Osteoblast (primary cell): Measurements from ENCODE around the gene UTP15. TPM values are rescaled to one million over a fixed set of nuclear protein-coding genes. Genes with fewer than 3 reads are reported as not detected.

Experiments used
- DNase-seq: peaks from one replicate; pipeline ENCODE4 v3.0.0; 2011; ENCODE audit warnings: low spot score, mixed read lengths; ENCODE audit not compliant: insufficient read length; ENCODE audit errors: missing footprints
- H2AFZ ChIP-seq: 2 replicates; pipeline ENCODE4 v1.6.0; 2011; ENCODE audit warnings: mild to moderate bottlenecking, low read length
- H3K27ac ChIP-seq: 2 replicates; pipeline ENCODE4 v1.5.1; 2011; ENCODE audit warnings: mild to moderate bottlenecking, low read depth, low read length, moderate library complexity
- H3K27me3 ChIP-seq: 2 replicates; pipeline ENCODE4 v1.6.0; 2012; ENCODE audit warnings: mild to moderate bottlenecking, control low read depth, inconsistent platforms, low read length, moderate library complexity; ENCODE audit not compliant: insufficient read depth
- H3K36me3 ChIP-seq: 2 replicates; pipeline ENCODE4 v1.5.1; 2011; ENCODE audit warnings: mild to moderate bottlenecking, low read length, control low read depth, moderate library complexity; ENCODE audit not compliant: insufficient read depth
- H3K4me1 ChIP-seq: 2 replicates; pipeline ENCODE4 v1.5.1; 2011; ENCODE audit warnings: mild to moderate bottlenecking, low read length, control low read depth, moderate library complexity; ENCODE audit not compliant: insufficient read depth
- H3K4me2 ChIP-seq: 2 replicates; pipeline ENCODE4 v1.6.0; 2011; ENCODE audit warnings: mild to moderate bottlenecking, low read length; ENCODE audit not compliant: insufficient read depth
- H3K4me3 ChIP-seq: fragments of 200-600 bp; sonication (generic); 3 replicates; pipeline ENCODE4 v1.5.1; 2012; ENCODE audit warnings: mild to moderate bottlenecking, low read length, inconsistent platforms; ENCODE audit not compliant: insufficient read depth
- H3K79me2 ChIP-seq: 2 replicates; pipeline ENCODE4 v1.6.0; 2012; ENCODE audit warnings: mild to moderate bottlenecking, low read length, control low read depth, inconsistent platforms; ENCODE audit not compliant: insufficient read depth
- H3K9me3 ChIP-seq: 2 replicates; pipeline ENCODE4 v1.5.1; 2011; ENCODE audit warnings: low read depth, low read length, control low read depth
- H4K20me1 ChIP-seq: 2 replicates; pipeline ENCODE4 v1.6.0; 2012; ENCODE audit warnings: mild to moderate bottlenecking, low read length, control low read depth; ENCODE audit not compliant: insufficient read depth
- total RNA-seq: library from RNA; depleted of rRNA; stranded (reverse); fragments of >200 nt; gene quantifications from 2 replicates; pipeline ENCODE4 v1.2.3, GENCODE V29; 2012
- TF ChIP-seq, protein P1 (sequence below): IDR thresholded peaks from 2 replicates; pipeline ENCODE4 v1.5.1; 2011; ENCODE audit warnings: mild to moderate bottlenecking, low read depth, low read length, moderate library complexity; ENCODE audit errors: extremely low read depth

The UTP15 gene
- total RNA-seq, 1 donor, result 20.6 TPM

DNA sequence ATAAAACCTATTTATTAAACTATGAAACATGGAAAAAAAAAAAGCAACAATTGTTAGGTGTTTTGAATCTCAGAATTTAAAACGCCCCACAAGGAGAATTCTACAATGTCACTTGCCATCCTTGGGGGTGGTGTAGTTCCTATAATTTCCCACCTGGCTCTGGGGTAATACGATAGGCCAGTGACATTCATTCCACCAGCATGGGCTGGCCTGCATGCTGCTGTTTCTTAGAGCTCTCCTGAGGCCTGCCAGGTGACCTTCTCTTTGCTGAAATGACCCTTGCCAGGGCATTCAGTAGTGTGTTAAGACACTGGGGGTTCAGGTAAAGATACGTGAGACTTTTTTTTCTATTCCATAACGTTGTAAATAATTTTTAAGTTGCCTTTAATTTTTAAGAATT, 50.4 kb downstream of the UTP15 start:
- no peaks in the 10 kb centered on the region for H3K27me3 ChIP-seq
- H3K4me1 ChIP-seq, result no peaks in the 10 kb centered on the region
- H3K27ac ChIP-seq, result no peak overlapping the region
- no peaks in the 10 kb centered on the region for H3K9me3 ChIP-seq
- no peak overlapping the region for H3K4me3 ChIP-seq
- H3K4me2 ChIP-seq, result no peak overlapping the region
- H2AFZ ChIP-seq, result no peak overlapping the region
- TF ChIP-seq, protein P1, sequence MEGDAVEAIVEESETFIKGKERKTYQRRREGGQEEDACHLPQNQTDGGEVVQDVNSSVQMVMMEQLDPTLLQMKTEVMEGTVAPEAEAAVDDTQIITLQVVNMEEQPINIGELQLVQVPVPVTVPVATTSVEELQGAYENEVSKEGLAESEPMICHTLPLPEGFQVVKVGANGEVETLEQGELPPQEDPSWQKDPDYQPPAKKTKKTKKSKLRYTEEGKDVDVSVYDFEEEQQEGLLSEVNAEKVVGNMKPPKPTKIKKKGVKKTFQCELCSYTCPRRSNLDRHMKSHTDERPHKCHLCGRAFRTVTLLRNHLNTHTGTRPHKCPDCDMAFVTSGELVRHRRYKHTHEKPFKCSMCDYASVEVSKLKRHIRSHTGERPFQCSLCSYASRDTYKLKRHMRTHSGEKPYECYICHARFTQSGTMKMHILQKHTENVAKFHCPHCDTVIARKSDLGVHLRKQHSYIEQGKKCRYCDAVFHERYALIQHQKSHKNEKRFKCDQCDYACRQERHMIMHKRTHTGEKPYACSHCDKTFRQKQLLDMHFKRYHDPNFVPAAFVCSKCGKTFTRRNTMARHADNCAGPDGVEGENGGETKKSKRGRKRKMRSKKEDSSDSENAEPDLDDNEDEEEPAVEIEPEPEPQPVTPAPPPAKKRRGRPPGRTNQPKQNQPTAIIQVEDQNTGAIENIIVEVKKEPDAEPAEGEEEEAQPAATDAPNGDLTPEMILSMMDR, result no peak
- H3K36me3 ChIP-seq, result no peaks in the 10 kb centered on the region
- H4K20me1 ChIP-seq, result no peaks in the 10 kb centered on the region
- no peak for DNase-seq
- H3K79me2 ChIP-seq, result no peaks in the 10 kb centered on the region

DNA sequence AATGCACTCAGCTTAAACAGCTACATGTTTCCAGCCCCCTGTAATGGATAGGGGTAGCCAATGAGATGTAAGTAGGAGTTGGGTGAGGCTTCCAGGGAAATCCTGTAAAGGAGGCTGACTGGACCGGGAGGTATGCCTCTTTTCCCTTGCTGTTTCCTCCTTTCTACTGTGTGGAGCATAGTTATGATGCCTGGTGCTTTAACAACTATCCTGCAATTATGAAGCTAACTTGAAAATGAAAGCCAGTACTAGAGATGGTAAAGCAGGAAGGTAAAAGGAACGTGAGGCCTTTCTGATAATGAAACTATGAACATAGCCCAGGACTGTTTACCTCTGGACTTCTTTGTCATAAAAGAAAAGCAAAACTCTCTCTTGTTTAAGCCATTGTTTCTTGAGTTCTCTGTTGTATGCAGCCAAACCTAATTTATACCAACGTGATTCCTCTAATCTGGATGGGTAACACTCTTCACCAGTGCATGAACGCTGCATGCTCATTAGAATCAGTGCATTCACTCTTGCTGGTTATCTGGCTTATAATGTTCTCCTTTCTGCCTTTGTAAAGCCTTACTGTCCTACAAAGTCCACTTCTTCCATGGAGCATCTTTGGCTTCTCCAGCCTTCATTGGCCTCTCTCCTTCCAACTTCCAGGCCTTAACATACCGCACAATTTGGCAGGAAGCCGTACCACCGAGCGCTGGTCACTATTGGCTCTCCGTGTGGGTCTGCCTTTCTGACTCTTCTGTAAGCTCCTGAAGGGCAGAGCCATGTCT, 52.2 kb downstream of the UTP15 start:
- peak overlapping the region; percentile 83 for H2AFZ ChIP-seq
- H3K36me3 ChIP-seq, result no peaks in the 10 kb centered on the region
- no peaks in the 10 kb centered on the region for H3K27me3 ChIP-seq
- peak overlapping the region; percentile 28 for H3K4me2 ChIP-seq
- no peaks in the 10 kb centered on the region for H4K20me1 ChIP-seq
- no peak overlapping the region for H3K4me3 ChIP-seq
- TF ChIP-seq, protein P1, result no peak
- H3K27ac ChIP-seq, result no peak overlapping the region
- H3K4me1 ChIP-seq, result no peaks in the 10 kb centered on the region
- DNase-seq, result no peak
- H3K9me3 ChIP-seq, result no peaks in the 10 kb centered on the region
- H3K79me2 ChIP-seq, result no peaks in the 10 kb centered on the region

DNA sequence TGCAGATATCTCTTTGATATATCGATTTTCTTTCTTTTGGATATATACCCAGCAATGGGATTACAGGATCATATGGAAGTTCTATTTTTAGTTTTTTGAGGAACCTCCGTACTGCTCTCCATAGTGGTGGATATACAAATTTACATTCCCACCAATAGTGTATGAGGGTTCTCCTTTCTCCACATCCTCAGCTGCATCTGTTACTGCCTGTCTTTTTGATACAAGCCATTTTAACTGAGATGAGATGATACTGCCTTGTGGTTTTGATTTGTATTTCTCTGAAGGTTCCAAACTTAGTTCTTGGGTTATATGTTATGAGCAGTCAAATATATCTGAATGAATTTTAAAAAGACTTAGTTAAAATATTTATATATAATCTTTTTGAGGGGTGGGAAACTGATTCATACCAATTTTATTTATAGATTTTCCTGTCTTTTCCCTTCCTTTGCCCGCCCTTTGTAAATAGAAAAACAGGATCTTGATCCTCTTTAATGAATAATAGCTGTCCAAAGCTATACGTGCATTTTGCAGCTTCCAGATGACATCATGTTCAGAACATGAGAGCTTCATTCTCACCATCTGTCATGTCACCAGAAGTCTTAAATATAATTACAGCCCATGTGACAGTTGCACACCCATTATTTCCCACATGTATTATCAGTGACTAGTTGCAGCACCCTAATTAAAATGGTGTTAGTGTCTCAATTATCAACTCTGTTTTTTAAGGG, 54.2 kb downstream of the UTP15 start:
- H3K79me2 ChIP-seq, result no peaks in the 10 kb centered on the region
- TF ChIP-seq, protein P1, result no peak
- no peak overlapping the region for H3K4me3 ChIP-seq
- H2AFZ ChIP-seq, result no peak overlapping the region
- H3K4me1 ChIP-seq, result no peaks in the 10 kb centered on the region
- H3K4me2 ChIP-seq, result no peak overlapping the region
- no peaks in the 10 kb centered on the region for H3K36me3 ChIP-seq
- no peaks in the 10 kb centered on the region for H3K9me3 ChIP-seq
- DNase-seq, result peak; percentile 49
- no peaks in the 10 kb centered on the region for H4K20me1 ChIP-seq
- H3K27me3 ChIP-seq, result no peaks in the 10 kb centered on the region
- H3K27ac ChIP-seq, result no peak overlapping the region

DNA sequence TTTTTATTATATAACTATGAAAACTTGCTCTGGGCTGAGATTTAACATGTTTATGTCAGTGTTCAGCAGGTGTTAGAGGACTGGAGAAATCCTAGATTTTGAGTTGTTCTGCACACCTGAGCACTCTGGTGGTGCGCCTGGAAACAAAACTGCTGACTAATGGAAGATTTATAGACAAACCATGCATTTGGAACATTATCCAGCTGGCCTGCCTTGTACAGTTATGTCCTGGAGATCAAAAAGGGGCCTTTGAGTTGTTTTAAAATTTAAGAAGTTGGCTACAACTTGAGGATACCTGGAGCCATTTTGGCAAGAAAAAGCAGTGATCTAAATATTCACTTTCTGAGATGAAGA, 54.8 kb downstream of the UTP15 start:
- TF ChIP-seq, protein P1, result no peak
- H3K4me2 ChIP-seq, result no peak overlapping the region
- H3K27ac ChIP-seq, result no peak overlapping the region
- H3K9me3 ChIP-seq, result no peaks in the 10 kb centered on the region
- H3K79me2 ChIP-seq, result no peaks in the 10 kb centered on the region
- no peaks in the 10 kb centered on the region for H4K20me1 ChIP-seq
- H3K27me3 ChIP-seq, result no peaks in the 10 kb centered on the region
- H3K4me3 ChIP-seq, result no peak overlapping the region
- no peaks in the 10 kb centered on the region for H3K4me1 ChIP-seq
- no peak overlapping the region for H2AFZ ChIP-seq
- H3K36me3 ChIP-seq, result no peaks in the 10 kb centered on the region
- no peak for DNase-seq
